Lower leg skin (tissue), 3 donors: ENCODE results near the gene TBATA.

ENCODE experiments used
- CTCF ChIP-seq, 3 donors: fragments of 450-650 bp; IDR thresholded peaks; one replicate each; pipeline ENCODE4 v1.5.1; 2016; ENCODE audit warnings: antibody characterized with exemption in 3 of 3, mild to moderate bottlenecking in 3 of 3, moderate library complexity in 2 of 3
- POLR2A ChIP-seq, 2 donors: fragments of 450-650 bp; IDR thresholded peaks; one replicate each; pipeline ENCODE4 v1.6.1; 2016 to 2017; ENCODE audit warnings: antibody characterized with exemption in 2 of 2, mild to moderate bottlenecking in 1 of 2, moderate library complexity in 1 of 2

- TF ChIP-seq CTCF (IDR thresholded peaks at IDR 0.05), result no peak
- no peak for TF ChIP-seq POLR2A (IDR thresholded peaks at IDR 0.05)
These were observed 62.3 kb downstream of the TBATA start for GRCh38 chr10:70722820-70723424.
